ENCODE measurements around the gene COL24A1.

- TF ChIP-seq EZH2 (IDR thresholded peaks at IDR 0.05; ENCODE audit: low read length), result no peak
- TF ChIP-seq CTCF (optimal IDR thresholded peaks at IDR 0.05 in 1 of 3, IDR thresholded peaks at IDR 0.05 in 1 of 3, conservative IDR thresholded peaks at IDR 0.05 in 1 of 3; ENCODE audit: extremely low read depth in 1 of 3, insufficient read depth in 2 of 3, low read length in 3 of 3), result no peak
Observed at GRCh38 chr1:85935234-85935633, 221.3 kb downstream of the COL24A1 start.

All from keratinocyte (primary cell).